Measurements from ENCODE around the gene ITSN1.

DNA sequence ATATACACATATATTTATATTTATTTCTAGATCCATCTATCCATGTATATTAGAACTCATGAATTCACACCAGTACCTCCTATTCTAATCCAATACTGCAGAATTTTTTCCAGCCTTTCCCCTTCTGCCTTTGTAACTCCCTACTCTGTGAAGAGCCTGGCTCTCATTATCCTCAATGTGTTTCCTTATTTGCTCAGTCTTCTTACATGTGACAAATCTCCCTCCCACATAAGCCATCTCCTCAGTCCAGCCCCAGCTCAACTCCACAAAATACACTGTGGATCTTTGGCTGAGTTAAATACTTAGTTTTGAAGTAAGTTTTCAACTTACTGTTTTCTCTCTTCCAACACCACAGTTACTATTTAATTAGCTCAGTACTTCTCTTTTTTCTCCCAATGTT is 227.6 kb downstream of the ITSN1 start:
- TF ChIP-seq, protein P1, sequence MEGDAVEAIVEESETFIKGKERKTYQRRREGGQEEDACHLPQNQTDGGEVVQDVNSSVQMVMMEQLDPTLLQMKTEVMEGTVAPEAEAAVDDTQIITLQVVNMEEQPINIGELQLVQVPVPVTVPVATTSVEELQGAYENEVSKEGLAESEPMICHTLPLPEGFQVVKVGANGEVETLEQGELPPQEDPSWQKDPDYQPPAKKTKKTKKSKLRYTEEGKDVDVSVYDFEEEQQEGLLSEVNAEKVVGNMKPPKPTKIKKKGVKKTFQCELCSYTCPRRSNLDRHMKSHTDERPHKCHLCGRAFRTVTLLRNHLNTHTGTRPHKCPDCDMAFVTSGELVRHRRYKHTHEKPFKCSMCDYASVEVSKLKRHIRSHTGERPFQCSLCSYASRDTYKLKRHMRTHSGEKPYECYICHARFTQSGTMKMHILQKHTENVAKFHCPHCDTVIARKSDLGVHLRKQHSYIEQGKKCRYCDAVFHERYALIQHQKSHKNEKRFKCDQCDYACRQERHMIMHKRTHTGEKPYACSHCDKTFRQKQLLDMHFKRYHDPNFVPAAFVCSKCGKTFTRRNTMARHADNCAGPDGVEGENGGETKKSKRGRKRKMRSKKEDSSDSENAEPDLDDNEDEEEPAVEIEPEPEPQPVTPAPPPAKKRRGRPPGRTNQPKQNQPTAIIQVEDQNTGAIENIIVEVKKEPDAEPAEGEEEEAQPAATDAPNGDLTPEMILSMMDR (IDR thresholded peaks at IDR 0.05; ENCODE audit: low read depth, low read length, poor library complexity, severe bottlenecking) = no peak
- TF ChIP-seq EZH2phosphoT487 (IDR thresholded peaks at IDR 0.05; ENCODE audit: borderline replicate concordance, low read length) = no peak

Measured in DOHH2 (cell line).